Measurements from ENCODE around the gene ZNF91.

DNA sequence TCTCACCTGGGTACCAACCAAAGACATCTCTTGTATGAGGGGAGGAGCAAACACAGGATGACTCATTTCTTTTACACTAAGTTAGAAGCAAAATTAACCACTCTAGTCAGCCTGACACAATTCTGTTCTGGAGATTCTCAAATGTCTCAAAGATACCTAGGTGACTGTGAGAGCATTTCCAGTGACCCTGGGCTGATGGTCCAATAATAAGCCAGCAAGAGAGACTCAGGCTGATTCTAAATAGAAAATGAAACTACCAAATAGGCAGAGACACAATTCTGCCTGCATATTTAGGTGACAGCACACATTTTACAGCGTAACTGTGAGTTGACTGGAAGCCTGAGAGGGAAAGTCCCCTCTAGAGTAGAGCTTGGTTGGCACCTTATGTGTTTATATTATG lies 16.3 kb downstream of the ZNF91 start:
- TF ChIP-seq POLR2A (IDR thresholded peaks at IDR 0.05) = no peak
- TF ChIP-seq, protein P1, sequence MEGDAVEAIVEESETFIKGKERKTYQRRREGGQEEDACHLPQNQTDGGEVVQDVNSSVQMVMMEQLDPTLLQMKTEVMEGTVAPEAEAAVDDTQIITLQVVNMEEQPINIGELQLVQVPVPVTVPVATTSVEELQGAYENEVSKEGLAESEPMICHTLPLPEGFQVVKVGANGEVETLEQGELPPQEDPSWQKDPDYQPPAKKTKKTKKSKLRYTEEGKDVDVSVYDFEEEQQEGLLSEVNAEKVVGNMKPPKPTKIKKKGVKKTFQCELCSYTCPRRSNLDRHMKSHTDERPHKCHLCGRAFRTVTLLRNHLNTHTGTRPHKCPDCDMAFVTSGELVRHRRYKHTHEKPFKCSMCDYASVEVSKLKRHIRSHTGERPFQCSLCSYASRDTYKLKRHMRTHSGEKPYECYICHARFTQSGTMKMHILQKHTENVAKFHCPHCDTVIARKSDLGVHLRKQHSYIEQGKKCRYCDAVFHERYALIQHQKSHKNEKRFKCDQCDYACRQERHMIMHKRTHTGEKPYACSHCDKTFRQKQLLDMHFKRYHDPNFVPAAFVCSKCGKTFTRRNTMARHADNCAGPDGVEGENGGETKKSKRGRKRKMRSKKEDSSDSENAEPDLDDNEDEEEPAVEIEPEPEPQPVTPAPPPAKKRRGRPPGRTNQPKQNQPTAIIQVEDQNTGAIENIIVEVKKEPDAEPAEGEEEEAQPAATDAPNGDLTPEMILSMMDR (IDR thresholded peaks at IDR 0.05) = no peak

Data from uterus (tissue), 2 donors.